ENCODE data around the gene HSPD1. TPM values are rescaled to one million over a fixed set of nuclear protein-coding genes. Genes with fewer than 3 reads are reported as not detected.

The HSPD1 gene
- total RNA-seq, 1 experiment from 2014 or later: 995 TPM

DNA sequence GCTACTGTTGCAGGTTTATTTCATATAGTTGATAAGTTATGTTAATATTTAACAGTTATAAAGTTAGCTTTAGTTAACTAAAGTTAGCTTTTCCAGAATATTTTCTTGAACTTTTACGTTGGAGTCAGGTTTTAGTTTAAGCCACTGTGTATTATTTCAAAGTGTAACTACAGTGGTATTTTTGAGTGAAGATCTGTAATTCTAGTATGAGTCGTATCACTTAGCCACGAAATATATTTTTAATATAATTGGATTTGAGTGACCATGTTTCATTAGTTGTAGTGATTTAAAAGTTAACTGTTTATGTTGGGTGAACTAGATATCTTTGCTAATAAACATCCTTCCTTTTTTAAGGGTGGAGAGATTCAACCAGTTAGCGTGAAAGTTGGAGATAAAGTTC lies 3.0 kb upstream of the HSPD1 start:
- H3K4me1 Mint-ChIP-seq: peaks cover 27% of the 10 kb centered on the region
- H3K9me3 Mint-ChIP-seq: no peaks in the 10 kb centered on the region
- ATAC-seq: no peak
- DNase-seq (ENCODE audit: low spot score): no peak
- ChIA-PET POLR2A (interaction anchor here (5.0 kb wide), 1 partner anchor 13 kb away, joined by 64 read pairs; the partner anchor contains the start of gene MOB4), CTCF (interaction anchor here (0.6 to 1.2 kb wide), 2 partner anchors 18 to 97 kb away, joined by 3 to 4 read pairs; no protein-coding TSS in a partner anchor)
- H3K27ac Mint-ChIP-seq: peak overlapping the region; percentile 41; the same call in 1 of the 2 replicates
- TF ChIP-seq ETV6 (CRISPR knock-in tag; IDR thresholded peaks at IDR 0.05): no peak
- TF ChIP-seq, protein P1, sequence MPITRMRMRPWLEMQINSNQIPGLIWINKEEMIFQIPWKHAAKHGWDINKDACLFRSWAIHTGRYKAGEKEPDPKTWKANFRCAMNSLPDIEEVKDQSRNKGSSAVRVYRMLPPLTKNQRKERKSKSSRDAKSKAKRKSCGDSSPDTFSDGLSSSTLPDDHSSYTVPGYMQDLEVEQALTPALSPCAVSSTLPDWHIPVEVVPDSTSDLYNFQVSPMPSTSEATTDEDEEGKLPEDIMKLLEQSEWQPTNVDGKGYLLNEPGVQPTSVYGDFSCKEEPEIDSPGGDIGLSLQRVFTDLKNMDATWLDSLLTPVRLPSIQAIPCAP (CRISPR knock-in tag; IDR thresholded peaks at IDR 0.05): no peak
- TF ChIP-seq, protein P2, sequence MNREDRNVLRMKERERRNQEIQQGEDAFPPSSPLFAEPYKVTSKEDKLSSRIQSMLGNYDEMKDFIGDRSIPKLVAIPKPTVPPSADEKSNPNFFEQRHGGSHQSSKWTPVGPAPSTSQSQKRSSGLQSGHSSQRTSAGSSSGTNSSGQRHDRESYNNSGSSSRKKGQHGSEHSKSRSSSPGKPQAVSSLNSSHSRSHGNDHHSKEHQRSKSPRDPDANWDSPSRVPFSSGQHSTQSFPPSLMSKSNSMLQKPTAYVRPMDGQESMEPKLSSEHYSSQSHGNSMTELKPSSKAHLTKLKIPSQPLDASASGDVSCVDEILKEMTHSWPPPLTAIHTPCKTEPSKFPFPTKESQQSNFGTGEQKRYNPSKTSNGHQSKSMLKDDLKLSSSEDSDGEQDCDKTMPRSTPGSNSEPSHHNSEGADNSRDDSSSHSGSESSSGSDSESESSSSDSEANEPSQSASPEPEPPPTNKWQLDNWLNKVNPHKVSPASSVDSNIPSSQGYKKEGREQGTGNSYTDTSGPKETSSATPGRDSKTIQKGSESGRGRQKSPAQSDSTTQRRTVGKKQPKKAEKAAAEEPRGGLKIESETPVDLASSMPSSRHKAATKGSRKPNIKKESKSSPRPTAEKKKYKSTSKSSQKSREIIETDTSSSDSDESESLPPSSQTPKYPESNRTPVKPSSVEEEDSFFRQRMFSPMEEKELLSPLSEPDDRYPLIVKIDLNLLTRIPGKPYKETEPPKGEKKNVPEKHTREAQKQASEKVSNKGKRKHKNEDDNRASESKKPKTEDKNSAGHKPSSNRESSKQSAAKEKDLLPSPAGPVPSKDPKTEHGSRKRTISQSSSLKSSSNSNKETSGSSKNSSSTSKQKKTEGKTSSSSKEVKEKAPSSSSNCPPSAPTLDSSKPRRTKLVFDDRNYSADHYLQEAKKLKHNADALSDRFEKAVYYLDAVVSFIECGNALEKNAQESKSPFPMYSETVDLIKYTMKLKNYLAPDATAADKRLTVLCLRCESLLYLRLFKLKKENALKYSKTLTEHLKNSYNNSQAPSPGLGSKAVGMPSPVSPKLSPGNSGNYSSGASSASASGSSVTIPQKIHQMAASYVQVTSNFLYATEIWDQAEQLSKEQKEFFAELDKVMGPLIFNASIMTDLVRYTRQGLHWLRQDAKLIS (CRISPR knock-in tag; IDR thresholded peaks at IDR 0.05; ENCODE audit: borderline replicate concordance): no peak
- TF ChIP-seq, protein P3, sequence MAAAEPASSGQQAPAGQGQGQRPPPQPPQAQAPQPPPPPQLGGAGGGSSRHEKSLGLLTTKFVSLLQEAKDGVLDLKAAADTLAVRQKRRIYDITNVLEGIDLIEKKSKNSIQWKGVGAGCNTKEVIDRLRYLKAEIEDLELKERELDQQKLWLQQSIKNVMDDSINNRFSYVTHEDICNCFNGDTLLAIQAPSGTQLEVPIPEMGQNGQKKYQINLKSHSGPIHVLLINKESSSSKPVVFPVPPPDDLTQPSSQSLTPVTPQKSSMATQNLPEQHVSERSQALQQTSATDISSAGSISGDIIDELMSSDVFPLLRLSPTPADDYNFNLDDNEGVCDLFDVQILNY (CRISPR knock-in tag; IDR thresholded peaks at IDR 0.05): no peak
- TF ChIP-seq, protein P4, sequence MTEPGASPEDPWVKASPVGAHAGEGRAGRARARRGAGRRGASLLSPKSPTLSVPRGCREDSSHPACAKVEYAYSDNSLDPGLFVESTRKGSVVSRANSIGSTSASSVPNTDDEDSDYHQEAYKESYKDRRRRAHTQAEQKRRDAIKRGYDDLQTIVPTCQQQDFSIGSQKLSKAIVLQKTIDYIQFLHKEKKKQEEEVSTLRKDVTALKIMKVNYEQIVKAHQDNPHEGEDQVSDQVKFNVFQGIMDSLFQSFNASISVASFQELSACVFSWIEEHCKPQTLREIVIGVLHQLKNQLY (CRISPR knock-in tag; IDR thresholded peaks at IDR 0.05): no peak
- TF ChIP-seq, protein P5, sequence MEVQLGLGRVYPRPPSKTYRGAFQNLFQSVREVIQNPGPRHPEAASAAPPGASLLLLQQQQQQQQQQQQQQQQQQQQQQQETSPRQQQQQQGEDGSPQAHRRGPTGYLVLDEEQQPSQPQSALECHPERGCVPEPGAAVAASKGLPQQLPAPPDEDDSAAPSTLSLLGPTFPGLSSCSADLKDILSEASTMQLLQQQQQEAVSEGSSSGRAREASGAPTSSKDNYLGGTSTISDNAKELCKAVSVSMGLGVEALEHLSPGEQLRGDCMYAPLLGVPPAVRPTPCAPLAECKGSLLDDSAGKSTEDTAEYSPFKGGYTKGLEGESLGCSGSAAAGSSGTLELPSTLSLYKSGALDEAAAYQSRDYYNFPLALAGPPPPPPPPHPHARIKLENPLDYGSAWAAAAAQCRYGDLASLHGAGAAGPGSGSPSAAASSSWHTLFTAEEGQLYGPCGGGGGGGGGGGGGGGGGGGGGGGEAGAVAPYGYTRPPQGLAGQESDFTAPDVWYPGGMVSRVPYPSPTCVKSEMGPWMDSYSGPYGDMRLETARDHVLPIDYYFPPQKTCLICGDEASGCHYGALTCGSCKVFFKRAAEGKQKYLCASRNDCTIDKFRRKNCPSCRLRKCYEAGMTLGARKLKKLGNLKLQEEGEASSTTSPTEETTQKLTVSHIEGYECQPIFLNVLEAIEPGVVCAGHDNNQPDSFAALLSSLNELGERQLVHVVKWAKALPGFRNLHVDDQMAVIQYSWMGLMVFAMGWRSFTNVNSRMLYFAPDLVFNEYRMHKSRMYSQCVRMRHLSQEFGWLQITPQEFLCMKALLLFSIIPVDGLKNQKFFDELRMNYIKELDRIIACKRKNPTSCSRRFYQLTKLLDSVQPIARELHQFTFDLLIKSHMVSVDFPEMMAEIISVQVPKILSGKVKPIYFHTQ (CRISPR knock-in tag; IDR thresholded peaks at IDR 0.05): no peak
- H3K36me3 Mint-ChIP-seq: peaks cover 62% of the 10 kb centered on the region
- no peaks in the 10 kb centered on the region; the same call in 1 of the 2 replicates for H3K27me3 Mint-ChIP-seq (ENCODE audit: low read depth)
- peak overlapping the region; percentile 91 for H3K4me3 Mint-ChIP-seq

DNA sequence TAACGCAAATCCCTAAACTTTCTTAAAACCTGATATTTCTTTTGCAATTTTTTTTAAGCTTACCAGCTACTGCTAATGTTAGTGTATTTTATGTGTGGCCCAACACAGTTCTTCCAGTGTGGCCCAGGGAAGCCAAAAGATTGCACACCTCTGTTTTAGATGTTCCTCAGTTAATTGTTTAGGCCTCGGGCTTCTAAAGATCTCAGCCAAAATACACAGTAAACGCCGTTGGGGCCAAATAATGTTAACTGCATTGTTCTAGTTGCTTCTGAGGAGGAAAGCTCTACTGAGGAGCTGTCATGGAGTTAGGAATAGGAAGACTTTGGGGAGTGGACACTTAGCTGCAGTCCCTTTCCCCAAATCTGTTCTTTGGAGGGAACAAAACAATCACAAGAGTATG lies 2.6 kb upstream of the HSPD1 start:
- Mint-ChIP-seq H3K4me1 (peaks cover 31% of the 10 kb centered on the region), H3K4me3 (peak overlapping the region; percentile 91), H3K27me3 (ENCODE audit: low read depth) (no peaks in the 10 kb centered on the region; the same call in 1 of the 2 replicates), H3K27ac (peak overlapping the region; percentile 76), H3K9me3 (no peaks in the 10 kb centered on the region), H3K36me3 (peaks cover 67% of the 10 kb centered on the region)
- ChIA-PET POLR2A (interaction anchor here (5.0 kb wide), 1 partner anchor 14 kb away, joined by 64 read pairs; the partner anchor contains the start of gene MOB4), CTCF (interaction anchor here (0.6 to 1.2 kb wide), 2 partner anchors 19 to 97 kb away, joined by 3 to 4 read pairs; no protein-coding TSS in a partner anchor)
- no peak for ATAC-seq
- no peak for DNase-seq (ENCODE audit: low spot score)
- TF ChIP-seq, protein P6, sequence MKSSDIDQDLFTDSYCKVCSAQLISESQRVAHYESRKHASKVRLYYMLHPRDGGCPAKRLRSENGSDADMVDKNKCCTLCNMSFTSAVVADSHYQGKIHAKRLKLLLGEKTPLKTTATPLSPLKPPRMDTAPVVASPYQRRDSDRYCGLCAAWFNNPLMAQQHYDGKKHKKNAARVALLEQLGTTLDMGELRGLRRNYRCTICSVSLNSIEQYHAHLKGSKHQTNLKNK (CRISPR knock-in tag; IDR thresholded peaks at IDR 0.05): 0 out of 2 replicates have a peak, but pooled peaks have one; percentile 12
- no peak for TF ChIP-seq SMAD3 (CRISPR knock-in tag; IDR thresholded peaks at IDR 0.05; ENCODE audit: borderline replicate concordance)

DNA sequence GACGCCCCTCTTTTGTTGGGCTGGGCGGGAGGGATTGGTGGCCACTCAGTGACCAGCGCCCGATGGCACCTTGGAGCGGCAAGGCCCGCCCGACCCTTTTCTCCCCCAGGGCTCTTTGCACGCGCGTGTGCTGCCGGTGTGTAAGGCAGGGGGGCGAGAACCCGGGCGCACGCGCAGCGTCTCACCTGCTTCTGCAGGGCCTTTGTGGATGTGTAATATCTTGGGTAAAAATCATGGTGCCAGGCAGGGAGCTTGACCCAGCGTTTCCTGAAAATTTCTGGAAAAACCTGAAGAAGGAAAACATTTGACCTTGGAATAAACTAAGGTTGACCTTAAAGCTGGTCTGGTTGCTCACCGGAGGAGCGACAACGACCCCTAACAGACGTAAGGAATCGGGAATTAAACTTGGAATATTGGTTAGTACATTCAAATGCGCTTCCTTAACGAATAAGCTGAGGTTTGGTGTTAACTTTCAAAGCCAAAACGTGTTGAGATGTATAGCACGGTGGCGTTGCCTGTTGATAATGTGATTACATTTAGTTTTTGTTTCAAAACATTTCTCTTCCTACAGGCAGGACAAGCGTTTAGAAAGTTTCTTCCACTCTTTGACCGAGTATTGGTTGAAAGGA lies 977 bp upstream of the HSPD1 start:
- H3K9me3 Mint-ChIP-seq: no peaks in the 10 kb centered on the region
- peak overlapping the region; percentile 91 for H3K4me3 Mint-ChIP-seq
- TF ChIP-seq, protein P7, sequence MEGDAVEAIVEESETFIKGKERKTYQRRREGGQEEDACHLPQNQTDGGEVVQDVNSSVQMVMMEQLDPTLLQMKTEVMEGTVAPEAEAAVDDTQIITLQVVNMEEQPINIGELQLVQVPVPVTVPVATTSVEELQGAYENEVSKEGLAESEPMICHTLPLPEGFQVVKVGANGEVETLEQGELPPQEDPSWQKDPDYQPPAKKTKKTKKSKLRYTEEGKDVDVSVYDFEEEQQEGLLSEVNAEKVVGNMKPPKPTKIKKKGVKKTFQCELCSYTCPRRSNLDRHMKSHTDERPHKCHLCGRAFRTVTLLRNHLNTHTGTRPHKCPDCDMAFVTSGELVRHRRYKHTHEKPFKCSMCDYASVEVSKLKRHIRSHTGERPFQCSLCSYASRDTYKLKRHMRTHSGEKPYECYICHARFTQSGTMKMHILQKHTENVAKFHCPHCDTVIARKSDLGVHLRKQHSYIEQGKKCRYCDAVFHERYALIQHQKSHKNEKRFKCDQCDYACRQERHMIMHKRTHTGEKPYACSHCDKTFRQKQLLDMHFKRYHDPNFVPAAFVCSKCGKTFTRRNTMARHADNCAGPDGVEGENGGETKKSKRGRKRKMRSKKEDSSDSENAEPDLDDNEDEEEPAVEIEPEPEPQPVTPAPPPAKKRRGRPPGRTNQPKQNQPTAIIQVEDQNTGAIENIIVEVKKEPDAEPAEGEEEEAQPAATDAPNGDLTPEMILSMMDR (IDR thresholded peaks at IDR 0.05): no peak
- TF ChIP-seq, protein P8, sequence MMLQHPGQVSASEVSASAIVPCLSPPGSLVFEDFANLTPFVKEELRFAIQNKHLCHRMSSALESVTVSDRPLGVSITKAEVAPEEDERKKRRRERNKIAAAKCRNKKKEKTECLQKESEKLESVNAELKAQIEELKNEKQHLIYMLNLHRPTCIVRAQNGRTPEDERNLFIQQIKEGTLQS (CRISPR knock-in tag; conservative IDR thresholded peaks at IDR 0.05): no peak
- TF ChIP-seq GRHL2 (CRISPR knock-in tag; IDR thresholded peaks at IDR 0.05; ENCODE audit: insufficient replicate concordance, severe bottlenecking) (no peak), NR1H2 (CRISPR knock-in tag; IDR thresholded peaks at IDR 0.05) (peak; percentile 37; the same call in 1 of the 2 replicates)
- TF ChIP-seq, protein P9, sequence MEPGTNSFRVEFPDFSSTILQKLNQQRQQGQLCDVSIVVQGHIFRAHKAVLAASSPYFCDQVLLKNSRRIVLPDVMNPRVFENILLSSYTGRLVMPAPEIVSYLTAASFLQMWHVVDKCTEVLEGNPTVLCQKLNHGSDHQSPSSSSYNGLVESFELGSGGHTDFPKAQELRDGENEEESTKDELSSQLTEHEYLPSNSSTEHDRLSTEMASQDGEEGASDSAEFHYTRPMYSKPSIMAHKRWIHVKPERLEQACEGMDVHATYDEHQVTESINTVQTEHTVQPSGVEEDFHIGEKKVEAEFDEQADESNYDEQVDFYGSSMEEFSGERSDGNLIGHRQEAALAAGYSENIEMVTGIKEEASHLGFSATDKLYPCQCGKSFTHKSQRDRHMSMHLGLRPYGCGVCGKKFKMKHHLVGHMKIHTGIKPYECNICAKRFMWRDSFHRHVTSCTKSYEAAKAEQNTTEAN (CRISPR knock-in tag; IDR thresholded peaks at IDR 0.05): peak; percentile 96; the same call in 1 of the 2 replicates
- no peaks in the 10 kb centered on the region; the same call in 1 of the 2 replicates for H3K27me3 Mint-ChIP-seq (ENCODE audit: low read depth)
- peaks cover 83% of the 10 kb centered on the region for H3K36me3 Mint-ChIP-seq
- ATAC-seq (no peak), DNase-seq (ENCODE audit: low spot score) (no peak)
- peaks cover 47% of the 10 kb centered on the region for H3K4me1 Mint-ChIP-seq
- peak overlapping the region; percentile 97 for H3K27ac Mint-ChIP-seq
- CTCF ChIA-PET: no interaction called here
- POLR2A ChIA-PET: interaction anchor here (0.8 to 5.0 kb wide), 13 partner anchors 10 to 172 kb away, joined by 3 to 64 read pairs (median 6); partner anchors contain the start of genes COQ10B, MOB4 and SF3B1
